ENCODE measurements around the gene NECAB3. TPM values are rescaled to one million over a fixed set of nuclear protein-coding genes. Genes with fewer than 3 reads are reported as not detected.

The NECAB3 gene
- polyA plus RNA-seq, 4 donors = 13.0 to 19.5 (median 14.8) TPM

DNA sequence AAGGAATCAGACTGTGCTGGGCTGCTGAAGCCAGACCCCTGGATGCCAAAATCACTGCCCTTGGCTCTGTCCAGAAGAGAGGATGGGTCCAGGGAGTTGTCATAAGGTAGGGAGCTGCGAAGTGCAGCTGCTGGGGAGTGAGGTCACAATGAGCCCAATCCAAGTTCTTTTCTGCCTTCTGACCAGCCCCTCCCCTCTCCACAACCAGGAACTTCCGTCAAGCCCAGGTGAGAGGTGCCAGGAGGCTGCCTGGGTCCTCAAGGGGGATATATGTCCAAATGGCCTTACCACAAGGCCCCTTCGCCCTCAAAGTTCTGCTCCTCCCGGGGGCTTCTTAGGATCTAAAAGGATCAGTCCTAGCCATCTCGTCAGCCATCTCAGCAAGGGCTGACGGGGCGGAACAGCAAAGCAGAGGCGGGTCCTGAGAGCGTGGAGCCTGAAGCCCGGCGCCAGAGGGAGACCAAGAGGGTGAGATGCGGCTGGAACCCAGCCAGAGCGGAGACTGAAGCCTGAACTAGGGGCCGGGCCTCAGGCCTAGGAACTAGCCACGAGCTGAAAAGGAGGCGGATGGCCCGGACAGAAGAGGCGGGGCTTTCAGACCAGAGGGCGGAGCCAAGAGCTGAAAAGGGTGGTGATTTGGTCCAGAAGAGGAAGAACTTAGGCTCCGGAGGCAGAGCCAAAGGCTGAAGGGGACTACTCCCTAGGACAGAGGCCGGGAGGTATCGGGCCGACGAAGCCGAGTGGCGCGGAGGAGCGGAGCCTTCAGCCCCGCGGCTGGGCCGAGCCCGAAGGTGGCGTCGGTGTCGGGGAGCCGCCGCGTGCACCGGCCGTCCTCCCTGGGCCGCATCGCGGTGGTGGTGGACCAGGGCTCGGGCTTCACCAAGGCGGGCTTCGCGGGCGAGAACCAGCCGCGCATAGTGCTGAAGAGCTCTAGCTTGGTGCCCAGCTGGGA lies 7.7 kb downstream of the NECAB3 start, which contains the start of gene ACTL10:
TSS of gene ACTL10 (plus strand) at position 651 of the 952 bp plus-strand sequence. CDS start 555 bp downstream, outside the sequence.
- peak; percentile 88 to 93 (median 90) for DNase-seq (ENCODE audit: low read depth in 4 of 4, low spot score in 3 of 4)

DNA sequence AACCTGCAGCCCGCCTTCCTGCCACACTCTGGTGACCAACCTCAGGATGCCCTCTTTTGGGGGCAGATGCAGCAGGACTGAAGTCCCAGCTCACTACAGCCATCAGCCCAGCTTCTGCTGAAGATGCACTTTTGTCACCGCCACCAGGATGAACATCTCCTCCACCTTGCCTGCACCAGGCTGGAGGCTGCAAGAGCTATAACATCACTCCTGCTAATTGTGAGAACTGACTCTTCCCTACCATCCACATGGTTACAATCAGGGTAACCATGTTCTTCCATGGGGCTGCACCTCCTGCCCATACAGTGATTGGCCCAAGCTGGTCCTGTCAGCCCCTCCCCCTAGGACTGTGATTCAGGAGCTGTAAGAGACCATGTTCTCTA lies 9.5 kb downstream of the NECAB3 start:
- no peak for DNase-seq (ENCODE audit: low read depth in 4 of 4, low spot score in 3 of 4)

DNA sequence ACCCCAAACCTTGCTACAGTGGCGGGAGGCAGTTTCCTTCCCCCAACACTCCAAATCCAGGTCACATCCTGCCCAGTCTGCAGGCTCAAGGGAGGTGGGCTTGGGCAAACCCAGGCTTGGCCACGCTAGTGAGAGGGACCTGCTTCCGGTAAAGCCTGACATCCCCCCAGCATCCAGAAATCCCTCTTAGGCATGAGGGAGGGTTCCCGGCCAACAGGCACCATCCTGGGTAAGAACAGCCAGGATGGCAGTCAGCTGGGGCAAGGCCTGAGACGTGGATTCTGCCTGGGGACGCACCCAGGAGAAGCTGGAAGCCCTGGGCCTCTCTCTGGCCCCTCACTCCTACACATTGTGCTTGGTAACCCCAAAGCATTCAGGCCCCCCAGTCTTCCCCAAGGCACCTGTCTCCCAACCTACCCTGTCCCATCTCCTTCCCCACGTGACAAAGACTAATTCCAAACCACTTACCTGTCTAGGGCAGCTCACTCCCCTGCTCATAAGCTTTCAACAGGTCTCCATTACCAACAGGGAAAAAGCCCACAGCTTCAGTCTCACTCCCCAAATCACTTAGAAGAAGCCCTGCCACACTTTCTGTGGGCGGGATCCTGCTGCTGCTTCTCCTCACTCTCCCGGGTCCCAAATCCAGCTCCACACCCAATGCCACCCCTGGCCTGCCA lies 10.0 kb downstream of the NECAB3 start:
- no peak for DNase-seq (ENCODE audit: low read depth in 4 of 4, low spot score in 3 of 4)

DNA sequence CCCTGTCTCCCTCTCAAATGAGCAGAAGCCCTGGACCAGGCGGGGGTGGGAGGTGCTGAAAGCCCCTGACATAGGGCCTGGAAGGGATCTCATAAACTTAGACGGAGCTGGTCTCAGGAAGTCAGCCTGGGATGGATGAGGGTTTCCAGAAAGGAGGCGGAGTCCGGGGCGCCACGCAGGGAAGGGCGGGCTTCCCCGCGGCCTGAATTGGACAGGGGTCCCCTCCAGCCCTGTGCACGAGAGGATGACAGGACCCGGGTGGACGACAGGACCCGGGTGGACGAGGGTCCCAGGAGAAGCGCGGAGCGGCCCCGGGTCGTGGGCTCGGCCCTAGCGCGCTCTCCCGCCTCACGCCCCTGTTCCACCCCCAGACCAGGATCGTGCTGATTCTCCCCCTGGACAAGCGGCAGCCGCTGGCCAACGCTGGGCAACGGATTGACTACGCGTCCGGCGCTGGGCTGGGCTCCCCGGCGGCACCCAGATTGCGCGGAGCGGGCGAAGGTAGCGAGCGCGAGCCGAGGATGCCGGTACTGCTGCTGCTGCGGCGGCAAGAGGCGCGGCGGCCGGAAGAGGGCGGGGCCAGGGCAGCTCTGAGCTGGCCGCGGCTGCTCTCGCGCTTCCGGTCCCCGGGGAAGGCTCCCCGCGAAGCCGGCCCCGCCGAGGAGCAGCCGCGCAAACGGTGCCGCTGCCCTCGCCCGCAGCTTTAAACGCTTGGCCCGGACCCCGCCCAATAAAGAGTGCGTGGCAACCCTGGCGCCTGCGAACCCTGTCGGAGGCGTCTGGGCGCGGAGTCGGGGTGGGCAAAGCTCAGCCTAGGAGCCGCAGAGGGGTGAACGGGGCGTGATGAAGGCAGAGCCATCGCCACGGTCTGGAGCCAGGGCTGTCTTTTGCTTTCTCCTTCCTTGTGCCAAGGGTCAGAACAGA lies 10.8 kb downstream of the NECAB3 start:
- DNase-seq (ENCODE audit: low read depth in 4 of 4, low spot score in 3 of 4) = peak in 1 of 4 donors; percentile 59

DNA sequence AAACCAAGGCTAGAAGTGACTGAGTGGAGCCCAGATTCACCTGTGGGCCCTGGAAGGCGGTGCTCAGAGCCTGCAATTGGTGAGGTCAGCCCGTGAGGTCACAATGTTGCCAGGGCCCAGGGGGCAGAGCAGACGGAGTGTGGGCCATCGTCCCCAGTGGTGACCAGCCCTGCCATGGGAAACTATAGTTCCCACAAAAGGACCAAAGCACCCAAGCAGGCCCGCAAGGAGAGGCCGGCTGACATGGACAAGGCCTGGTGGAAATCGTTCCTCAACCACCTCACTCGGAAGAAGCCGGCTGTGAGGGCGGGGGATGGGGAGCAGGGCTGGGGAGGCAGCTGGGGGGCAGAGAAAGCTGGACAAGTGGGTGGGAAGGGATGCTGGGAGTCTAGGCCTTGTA lies 12.1 kb downstream of the NECAB3 start, which contains the start of gene C20orf144:
TSS of gene C20orf144 (plus strand) at position 156 of the 400 bp plus-strand sequence. CDS start at position 175, 19 bp downstream.
- no peak for DNase-seq (ENCODE audit: low read depth in 4 of 4, low spot score in 3 of 4)

DNA sequence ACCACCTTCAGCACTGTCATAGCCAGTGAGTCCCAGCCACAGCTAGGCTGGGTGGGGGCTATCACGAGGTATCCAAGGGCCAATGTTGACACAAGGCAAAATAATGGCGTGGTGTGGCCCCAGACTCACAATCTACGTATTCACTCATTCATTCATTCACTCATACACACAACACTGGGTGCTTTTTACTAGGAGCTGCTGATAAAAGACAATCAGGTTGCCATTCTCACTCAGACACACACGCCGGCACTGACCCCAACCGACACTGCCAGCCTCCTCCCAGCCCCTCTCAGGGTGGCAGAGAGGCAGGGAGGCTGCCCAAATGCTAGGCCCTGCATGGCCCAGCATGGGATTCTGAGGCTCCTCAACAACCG lies 13.6 kb downstream of the NECAB3 start:
- DNase-seq (ENCODE audit: low read depth in 4 of 4, low spot score in 3 of 4) = no peak

GRCh38 chr20:33660035-33660684 lies 14.1 kb downstream of the NECAB3 start:
- DNase-seq (ENCODE audit: low read depth in 4 of 4, low spot score in 3 of 4) = no peak

- no peak for DNase-seq (ENCODE audit: low read depth in 4 of 4, low spot score in 3 of 4)
Observed at GRCh38 chr20:33659341-33660034, 14.7 kb downstream of the NECAB3 start.

DNA sequence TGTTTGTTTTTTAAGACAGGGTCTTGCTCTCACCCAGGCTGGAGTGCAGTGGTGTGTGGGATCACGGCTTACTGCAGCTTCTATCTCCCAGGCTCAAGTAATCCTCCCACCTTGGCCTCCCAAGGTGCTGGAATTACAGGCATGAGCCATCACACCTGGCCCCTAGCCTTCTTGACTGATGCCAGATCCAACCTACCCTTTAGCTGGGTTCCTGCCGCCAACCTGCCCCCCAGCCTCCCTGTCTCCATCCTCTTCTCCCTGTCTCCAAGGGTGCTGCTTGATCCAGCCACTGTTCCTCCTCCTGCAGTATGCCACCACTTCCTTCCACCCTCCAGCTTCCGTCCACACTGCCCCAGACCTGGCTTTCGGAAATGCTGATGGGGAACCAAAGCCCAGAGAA lies 15.3 kb downstream of the NECAB3 start:
- DNase-seq (ENCODE audit: low read depth in 4 of 4, low spot score in 3 of 4) = no peak

DNA sequence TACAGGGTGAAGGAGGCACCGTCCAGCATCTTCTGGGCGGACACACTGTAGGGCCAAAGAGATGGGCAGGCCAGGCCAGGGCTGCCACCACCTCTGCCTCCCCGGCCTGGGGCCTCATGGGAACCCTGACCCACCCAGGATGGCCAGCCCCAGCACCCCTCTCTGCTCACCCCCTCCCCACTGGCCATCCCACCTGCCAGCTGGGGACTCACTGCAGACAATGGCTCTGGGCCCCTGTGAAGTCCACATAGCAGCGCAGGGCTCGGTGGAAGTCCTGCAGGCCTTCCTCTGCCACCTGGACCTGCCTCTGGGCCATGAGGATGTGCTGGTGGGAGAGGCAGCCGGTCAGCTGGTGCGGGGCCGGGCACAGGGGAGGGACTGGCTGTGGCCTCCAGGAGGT lies 15.7 kb downstream of the NECAB3 start:
- DNase-seq (ENCODE audit: low read depth in 4 of 4, low spot score in 3 of 4) = no peak

DNA sequence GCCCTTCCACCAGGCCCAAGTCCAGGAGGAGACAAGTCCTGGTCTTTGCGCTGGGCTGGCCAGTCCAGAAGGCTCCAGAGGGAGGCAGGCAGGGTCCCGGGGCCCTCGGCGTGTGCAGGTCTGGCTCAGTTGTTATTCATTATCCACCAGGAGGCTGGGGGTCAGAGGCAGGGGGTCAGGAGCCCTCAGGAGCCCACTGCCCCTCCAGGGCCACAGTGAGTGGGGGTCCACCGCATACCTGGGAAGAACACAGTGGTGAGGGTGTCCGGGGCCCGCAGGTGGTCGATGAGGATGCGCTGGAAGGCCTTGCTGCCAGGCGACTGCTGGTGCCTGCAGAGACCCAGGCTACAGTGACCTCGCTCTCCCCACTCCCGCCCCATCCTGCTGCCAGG lies 16.5 kb downstream of the NECAB3 start:
- no peak for DNase-seq (ENCODE audit: low read depth in 4 of 4, low spot score in 3 of 4)

- no peak for DNase-seq (ENCODE audit: low read depth in 4 of 4, low spot score in 3 of 4)
Observed at GRCh38 chr20:33656783-33657703, 17.2 kb downstream of the NECAB3 start.

- DNase-seq (ENCODE audit: low read depth in 4 of 4, low spot score in 3 of 4) = no peak
Observed at GRCh38 chr20:33656010-33656782, 18.0 kb downstream of the NECAB3 start.

- no peak for DNase-seq (ENCODE audit: low read depth in 4 of 4, low spot score in 3 of 4)
Observed at GRCh38 chr20:33655164-33655563, 19.1 kb downstream of the NECAB3 start.

- DNase-seq (ENCODE audit: low read depth in 4 of 4, low spot score in 3 of 4) = no peak
Observed at GRCh38 chr20:33654680-33655161, 19.5 kb downstream of the NECAB3 start.

DNA sequence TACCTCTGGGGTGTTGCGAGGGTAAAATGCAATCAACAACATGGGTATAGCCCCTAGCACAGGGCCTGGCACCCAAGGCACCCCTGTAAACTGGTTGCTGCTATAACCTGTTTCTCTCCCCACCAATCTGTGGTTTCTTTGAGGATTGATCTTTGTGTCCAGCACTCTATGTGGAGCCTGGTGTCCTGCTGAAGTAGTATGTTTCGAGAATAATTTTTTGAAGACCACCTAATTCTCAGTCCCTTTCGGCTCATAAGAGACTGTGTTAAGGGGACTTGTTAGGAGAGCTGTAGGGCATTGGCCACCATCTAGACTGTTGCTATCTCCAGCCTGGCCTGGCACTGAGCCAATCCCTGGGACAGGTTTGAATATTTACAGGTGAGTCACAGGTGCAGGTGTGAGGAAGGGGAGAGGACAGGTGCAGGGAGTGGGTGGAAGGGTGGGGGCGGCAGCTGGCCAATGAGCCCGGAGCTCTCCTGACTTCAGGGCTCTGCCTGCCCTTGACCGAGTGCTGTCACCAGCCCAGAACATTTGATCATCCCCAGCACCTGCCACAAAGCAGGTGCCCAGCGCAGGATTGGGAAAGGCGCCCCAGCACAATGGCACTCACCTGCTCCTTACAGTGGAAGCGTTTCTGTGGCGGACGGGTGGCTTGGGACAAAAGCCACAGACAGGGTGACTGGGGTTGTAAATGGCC lies 20.2 kb downstream of the NECAB3 start:
- DNase-seq (ENCODE audit: low read depth in 4 of 4, low spot score in 3 of 4) = no peak
